ENCODE results near the gene SCAMP2. TPM values are rescaled to one million over a fixed set of nuclear protein-coding genes. Genes with fewer than 3 reads are reported as not detected.

Gene SCAMP2
- total RNA-seq, 1 experiment from 2014 or later = 94.4 TPM

DNA sequence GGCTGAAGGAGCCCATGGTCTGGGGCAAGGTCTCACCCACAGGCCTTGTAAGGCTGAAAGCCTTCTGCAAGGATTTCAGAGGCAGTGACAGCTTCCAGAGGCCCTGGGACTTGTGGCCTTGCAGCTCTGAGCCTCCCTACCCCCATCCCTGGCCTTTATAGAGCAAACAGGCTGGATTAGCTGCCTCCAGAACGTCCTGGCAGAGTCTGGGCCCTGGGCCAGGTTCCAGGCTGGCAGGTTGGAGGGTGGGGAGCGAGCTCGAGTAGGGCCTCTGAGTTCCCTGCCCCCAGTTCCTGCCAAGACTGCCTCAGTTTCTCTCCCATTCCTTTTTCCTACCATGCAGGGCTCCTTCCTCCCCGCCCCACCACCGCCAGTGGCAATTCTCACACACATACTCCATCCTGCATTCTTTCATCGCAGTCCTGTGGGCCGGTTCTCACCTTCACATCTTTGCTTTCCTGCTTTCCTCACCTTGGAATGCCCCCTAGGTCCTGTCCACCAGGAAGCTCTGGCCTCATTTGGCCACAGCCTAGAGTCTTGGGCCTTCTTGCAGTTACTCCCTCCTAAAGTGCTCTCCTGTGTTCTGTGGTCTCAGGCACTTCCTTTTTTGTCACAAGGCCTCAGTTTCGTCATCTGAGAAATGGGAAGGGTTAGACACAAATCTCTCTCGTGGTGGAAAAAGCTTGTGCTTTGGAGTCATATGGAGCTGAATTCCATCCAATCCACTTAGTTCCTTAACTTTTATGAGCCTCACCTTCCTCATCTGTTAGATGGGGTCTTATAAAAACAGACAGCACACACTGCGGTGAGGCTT lies 57.8 kb downstream of the SCAMP2 start:
- no peak overlapping the region for H3K27ac ChIP-seq (ENCODE audit: low read depth, low read length, poor library complexity, severe bottlenecking)
- intact Hi-C loops (cut with micrococcal nuclease; ENCODE audit: unreplicated experiment) = no loop called here

DNA sequence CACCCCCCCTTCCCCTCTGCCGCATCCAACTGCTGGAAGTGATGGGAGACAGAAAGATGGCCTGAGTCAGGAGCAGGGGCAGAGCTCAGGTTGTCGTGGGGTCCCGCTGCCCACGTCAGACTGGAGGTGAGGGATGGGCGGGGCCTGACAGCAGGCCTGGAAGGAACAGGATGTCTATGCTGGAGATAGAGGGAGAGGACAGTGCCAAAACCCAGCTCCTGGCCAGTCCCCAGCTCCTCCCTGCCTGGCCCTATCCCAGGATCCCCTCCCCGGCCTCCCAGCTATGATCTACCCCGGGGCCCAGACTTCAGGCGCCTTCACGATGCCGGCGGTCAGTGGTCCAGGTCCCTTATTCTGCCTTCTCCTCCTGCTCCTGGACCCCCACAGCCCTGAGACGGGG lies 60.6 kb downstream of the SCAMP2 start, which contains the start of gene LMAN1L:
Gene LMAN1L, plus strand, starts transcription at position 303 of the 400 bp plus-strand sequence. Its CDS starts 20 bp downstream, at position 323.
- BruUV-seq (replicated peaks) = no TSS peak
- TF ChIP-seq, protein P1, sequence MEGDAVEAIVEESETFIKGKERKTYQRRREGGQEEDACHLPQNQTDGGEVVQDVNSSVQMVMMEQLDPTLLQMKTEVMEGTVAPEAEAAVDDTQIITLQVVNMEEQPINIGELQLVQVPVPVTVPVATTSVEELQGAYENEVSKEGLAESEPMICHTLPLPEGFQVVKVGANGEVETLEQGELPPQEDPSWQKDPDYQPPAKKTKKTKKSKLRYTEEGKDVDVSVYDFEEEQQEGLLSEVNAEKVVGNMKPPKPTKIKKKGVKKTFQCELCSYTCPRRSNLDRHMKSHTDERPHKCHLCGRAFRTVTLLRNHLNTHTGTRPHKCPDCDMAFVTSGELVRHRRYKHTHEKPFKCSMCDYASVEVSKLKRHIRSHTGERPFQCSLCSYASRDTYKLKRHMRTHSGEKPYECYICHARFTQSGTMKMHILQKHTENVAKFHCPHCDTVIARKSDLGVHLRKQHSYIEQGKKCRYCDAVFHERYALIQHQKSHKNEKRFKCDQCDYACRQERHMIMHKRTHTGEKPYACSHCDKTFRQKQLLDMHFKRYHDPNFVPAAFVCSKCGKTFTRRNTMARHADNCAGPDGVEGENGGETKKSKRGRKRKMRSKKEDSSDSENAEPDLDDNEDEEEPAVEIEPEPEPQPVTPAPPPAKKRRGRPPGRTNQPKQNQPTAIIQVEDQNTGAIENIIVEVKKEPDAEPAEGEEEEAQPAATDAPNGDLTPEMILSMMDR (conservative IDR thresholded peaks at IDR 0.05; ENCODE audit: low read depth, low read length) = no peak
- no peak for TF ChIP-seq EZH2 (IDR thresholded peaks at IDR 0.05; ENCODE audit: borderline replicate concordance, low read depth, low read length, poor library complexity, severe bottlenecking)
- Histone ChIP-seq H3K27ac (ENCODE audit: low read depth, low read length, poor library complexity, severe bottlenecking) (no peak within 1 kb of the TSS), H3K4me1 (ENCODE audit: insufficient read depth, low read length, poor library complexity, severe bottlenecking) (no peaks in the 10 kb centered on the region), H3K36me3 (ENCODE audit: insufficient read depth, low read length, poor library complexity, severe bottlenecking) (no peaks in the 10 kb centered on the region), H3K9me3 (ENCODE audit: low read depth, low read length, poor library complexity, severe bottlenecking) (no peaks in the 10 kb centered on the region), H3K4me3 (ENCODE audit: low read depth, low read length, poor library complexity, severe bottlenecking) (no peak within 1 kb of the TSS), H3K27me3 (replicated peaks; ENCODE audit: insufficient read depth, low read depth, low read length, poor library complexity) (no peaks in the 10 kb centered on the region)
- DNase-seq (ENCODE audit: low spot score) = no peak
- ChIA-PET CTCF (no interaction called here), POLR2A (ENCODE audit: low non-redundant PET) (no interaction called here)
- intact Hi-C loops (cut with micrococcal nuclease; ENCODE audit: unreplicated experiment) = no loop called here

More for the DNA sequence above, 57.8 kb downstream of the SCAMP2 start:
- Histone ChIP-seq H3K36me3 (ENCODE audit: insufficient read depth, low read length, poor library complexity, severe bottlenecking) (no peaks in the 10 kb centered on the region), H3K4me3 (ENCODE audit: low read depth, low read length, poor library complexity, severe bottlenecking) (no peak overlapping the region), H3K9me3 (ENCODE audit: low read depth, low read length, poor library complexity, severe bottlenecking) (no peaks in the 10 kb centered on the region), H3K27me3 (replicated peaks; ENCODE audit: insufficient read depth, low read depth, low read length, poor library complexity) (no peaks in the 10 kb centered on the region), H3K4me1 (ENCODE audit: insufficient read depth, low read length, poor library complexity, severe bottlenecking) (no peaks in the 10 kb centered on the region)
- no peak for DNase-seq (ENCODE audit: low spot score)
- BruUV-seq (replicated peaks) = no TSS peak
- no peak for TF ChIP-seq EZH2 (IDR thresholded peaks at IDR 0.05; ENCODE audit: borderline replicate concordance, low read depth, low read length, poor library complexity, severe bottlenecking)
- TF ChIP-seq, protein P1 (conservative IDR thresholded peaks at IDR 0.05; ENCODE audit: low read depth, low read length) = no peak
- ChIA-PET CTCF (no interaction called here), POLR2A (ENCODE audit: low non-redundant PET) (no interaction called here)

DNA sequence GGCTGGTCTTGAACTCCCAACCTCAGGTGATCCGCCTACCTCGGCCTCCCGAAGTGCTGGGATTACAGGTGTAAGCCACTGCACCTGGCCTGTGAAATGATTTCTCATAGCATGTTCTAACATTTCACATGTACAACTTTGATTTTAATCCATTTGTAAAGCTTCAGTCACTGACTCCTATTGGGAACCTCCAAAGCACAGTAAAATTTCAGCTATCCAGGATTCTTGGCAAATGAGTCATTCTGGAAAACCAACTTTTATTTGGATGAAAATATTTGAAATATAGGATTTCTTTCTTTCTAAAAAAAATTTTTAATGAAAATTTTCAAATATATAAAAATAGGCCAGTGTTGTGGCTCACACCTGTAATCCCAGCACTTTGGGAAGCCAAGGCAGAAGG lies 63.2 kb downstream of the SCAMP2 start:
- ChIA-PET POLR2A (ENCODE audit: low non-redundant PET) (interaction anchor here (0.7 kb wide), 1 partner anchor 793 kb away, joined by 10 read pairs; no protein-coding TSS in a partner anchor), CTCF (interaction anchor here (0.7 kb wide), 1 partner anchor 91 kb away, joined by 4 read pairs; no protein-coding TSS in a partner anchor)
- H3K36me3 ChIP-seq (ENCODE audit: insufficient read depth, low read length, poor library complexity, severe bottlenecking) = no peaks in the 10 kb centered on the region
- no peak overlapping the region for H3K4me3 ChIP-seq (ENCODE audit: low read depth, low read length, poor library complexity, severe bottlenecking)
- no peak for DNase-seq (ENCODE audit: low spot score)
- TF ChIP-seq, protein P1 (conservative IDR thresholded peaks at IDR 0.05; ENCODE audit: low read depth, low read length) = no peak
- TF ChIP-seq EZH2 (IDR thresholded peaks at IDR 0.05; ENCODE audit: borderline replicate concordance, low read depth, low read length, poor library complexity, severe bottlenecking) = no peak
- intact Hi-C loops (cut with micrococcal nuclease; ENCODE audit: unreplicated experiment) = no loop called here
- H3K27me3 ChIP-seq (replicated peaks; ENCODE audit: insufficient read depth, low read depth, low read length, poor library complexity) = no peaks in the 10 kb centered on the region
- H3K27ac ChIP-seq (ENCODE audit: low read depth, low read length, poor library complexity, severe bottlenecking) = no peak overlapping the region
- BruUV-seq (replicated peaks) = no TSS peak
- H3K9me3 ChIP-seq (ENCODE audit: low read depth, low read length, poor library complexity, severe bottlenecking) = no peaks in the 10 kb centered on the region
- no peaks in the 10 kb centered on the region for H3K4me1 ChIP-seq (ENCODE audit: insufficient read depth, low read length, poor library complexity, severe bottlenecking)
